Central memory CD8-positive, alpha-beta T cell (primary cell): ENCODE results near the gene SLC12A8.
"Not testable (repeated sequence)": the region's sequence is repeated elsewhere in the genome, so short reads cannot be mapped to it uniquely, and the experiment has no call there.

Experiments
- ATAC-seq: fragments of 150-1000 bp; cut with Tn5 transposase; replicated peaks from 2 replicates; pipeline ENCODE4 v1.10.0; 2022; ENCODE audit warnings: mild to moderate bottlenecking, moderate FRiP score, moderate number of reproducible peaks; ENCODE audit not compliant: poor library complexity, severe bottlenecking; ENCODE audit errors: extremely low read depth
- DNase-seq, 2 donors: peaks; one replicate each; pipeline ENCODE4 v3.0.0; 2021; ENCODE audit warnings: low spot score in 2 of 2
- H3K27ac Mint-ChIP-seq: one replicate; pipeline ENCODE4 v1.8.0; 2022; ENCODE audit warnings: low read depth, mild to moderate bottlenecking, moderate library complexity, mixed read lengths
- H3K27me3 Mint-ChIP-seq: one replicate; pipeline ENCODE4 v1.8.0; 2022; ENCODE audit warnings: mixed read lengths
- H3K36me3 Mint-ChIP-seq: one replicate; pipeline ENCODE4 v1.8.0; 2022; ENCODE audit warnings: mild to moderate bottlenecking, moderate library complexity, mixed read lengths; ENCODE audit not compliant: insufficient read depth
- H3K4me1 Mint-ChIP-seq: one replicate; pipeline ENCODE4 v1.8.0; 2022; ENCODE audit warnings: mixed read lengths
- H3K4me3 Mint-ChIP-seq: one replicate; pipeline ENCODE4 v1.8.0; 2022; ENCODE audit warnings: mild to moderate bottlenecking, moderate library complexity, mixed read lengths
- H3K9me3 Mint-ChIP-seq: one replicate; pipeline ENCODE4 v1.8.0; 2022; ENCODE audit warnings: mixed read lengths

The SLC12A8 gene

GRCh38 chr3:125103406-125103805, 109.1 kb downstream of the SLC12A8 start:
- Mint-ChIP-seq H3K9me3 (peaks cover 11% of the 10 kb centered on the region), H3K4me1 (no peaks in the 10 kb centered on the region), H3K36me3 (no peaks in the 10 kb centered on the region), H3K27ac (no peak overlapping the region), H3K27me3 (peaks cover 14% of the 10 kb centered on the region), H3K4me3 (no peak overlapping the region)
- ATAC-seq: no peak
- DNase-seq: no peak

- Mint-ChIP-seq H3K36me3 (no peaks in the 10 kb centered on the region), H3K9me3 (peaks cover 11% of the 10 kb centered on the region), H3K4me3 (no peak overlapping the region), H3K4me1 (no peaks in the 10 kb centered on the region), H3K27ac (no peak overlapping the region), H3K27me3 (peaks cover 14% of the 10 kb centered on the region)
- ATAC-seq: no peak
- no peak for DNase-seq
These were observed 110.1 kb downstream of the SLC12A8 start for GRCh38 chr3:125102470-125102869.

DNA sequence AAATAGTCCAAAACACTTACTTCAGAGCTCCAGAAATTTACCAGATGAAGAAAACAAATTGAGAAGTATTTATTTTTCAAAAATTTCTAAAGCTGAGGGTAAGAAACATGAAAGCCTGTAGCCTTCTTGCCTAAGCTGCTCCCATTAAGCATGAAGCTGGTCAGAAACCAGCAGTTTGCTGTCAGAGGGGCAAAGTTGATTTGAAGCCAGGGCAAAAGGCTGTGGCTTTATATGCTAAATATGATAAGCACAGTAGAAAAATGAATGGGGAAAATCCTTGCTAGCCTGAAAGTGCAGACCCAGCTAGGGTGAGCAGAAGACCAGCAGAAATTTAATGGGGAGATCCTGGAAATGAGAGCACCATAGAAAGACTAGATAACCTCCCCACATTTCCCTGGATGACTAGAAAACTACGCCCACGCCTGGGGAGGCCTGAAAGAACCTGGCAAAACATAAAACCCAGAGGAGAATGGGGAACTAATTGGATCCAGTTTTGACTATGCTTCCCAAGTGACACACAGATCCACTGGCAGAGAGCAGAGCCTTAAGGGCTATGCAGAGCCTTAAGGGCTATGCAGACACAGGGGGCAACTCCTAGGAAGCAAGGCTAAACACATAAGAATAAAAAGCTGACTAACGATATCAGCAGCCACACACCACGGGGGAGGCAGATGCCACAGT, 113.8 kb downstream of the SLC12A8 start:
- H3K9me3 Mint-ChIP-seq: peaks cover 6% of the 10 kb centered on the region
- H3K27ac Mint-ChIP-seq: no peak overlapping the region
- peaks cover 14% of the 10 kb centered on the region for H3K27me3 Mint-ChIP-seq
- H3K4me1 Mint-ChIP-seq: no peaks in the 10 kb centered on the region
- no peak for DNase-seq
- H3K4me3 Mint-ChIP-seq: no peak overlapping the region
- H3K36me3 Mint-ChIP-seq: no peaks in the 10 kb centered on the region
- no peak for ATAC-seq

DNA sequence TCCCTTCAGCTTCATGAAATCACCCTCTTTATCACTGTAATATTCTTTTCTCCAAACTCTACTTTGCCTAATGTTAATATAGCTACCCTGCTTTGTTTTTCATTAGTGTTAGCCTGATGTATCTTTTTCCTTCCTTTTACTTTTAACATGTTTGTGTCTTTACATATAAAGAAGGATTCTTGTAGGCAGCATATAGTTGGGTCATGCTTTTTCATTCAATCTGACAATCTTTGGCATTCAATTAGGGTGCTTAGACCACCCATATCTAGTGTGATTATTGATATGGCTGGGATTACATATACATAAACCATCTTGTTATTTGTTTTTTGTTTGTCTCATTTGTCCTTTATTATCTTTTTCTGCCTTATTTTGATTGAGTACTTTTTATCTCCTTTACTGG, 121.9 kb downstream of the SLC12A8 start:
- Mint-ChIP-seq H3K9me3 (no peaks in the 10 kb centered on the region), H3K27me3 (peaks cover 7% of the 10 kb centered on the region), H3K36me3 (no peaks in the 10 kb centered on the region), H3K4me3 (no peak overlapping the region), H3K4me1 (no peaks in the 10 kb centered on the region), H3K27ac (no peak overlapping the region)
- DNase-seq: no peak
- ATAC-seq: no peak

GRCh38 chr3:125087768-125088391, 124.7 kb downstream of the SLC12A8 start:
- Mint-ChIP-seq H3K9me3 (no peaks in the 10 kb centered on the region), H3K4me1 (no peaks in the 10 kb centered on the region), H3K27me3 (peaks cover 7% of the 10 kb centered on the region), H3K36me3 (no peaks in the 10 kb centered on the region), H3K27ac (no peak overlapping the region), H3K4me3 (no peak overlapping the region)
- no peak for ATAC-seq
- DNase-seq: no peak

DNA sequence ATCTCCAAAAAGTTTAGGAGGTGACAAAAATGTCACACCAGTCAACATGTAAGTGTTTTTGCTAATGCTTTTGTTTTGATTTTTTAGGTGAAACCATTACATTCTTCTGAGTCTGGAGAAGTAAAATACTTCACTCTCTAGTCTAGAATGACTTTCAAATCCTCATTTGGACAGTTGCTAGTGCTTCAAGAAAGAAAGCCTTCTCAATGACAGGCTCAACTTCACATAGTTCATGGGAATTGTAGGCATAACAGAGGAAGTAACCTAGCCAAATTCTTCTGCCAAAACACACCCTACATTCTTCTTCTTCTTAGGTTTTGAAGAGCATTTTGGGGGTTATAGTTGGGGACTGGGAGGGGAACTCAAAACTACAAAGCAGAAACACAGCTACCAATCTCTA, 127.4 kb downstream of the SLC12A8 start:
- Mint-ChIP-seq H3K27ac (no peak overlapping the region), H3K9me3 (no peaks in the 10 kb centered on the region), H3K4me3 (no peak overlapping the region), H3K4me1 (no peaks in the 10 kb centered on the region), H3K27me3 (no peaks in the 10 kb centered on the region), H3K36me3 (no peaks in the 10 kb centered on the region)
- ATAC-seq (no peak), DNase-seq (no peak)

DNA sequence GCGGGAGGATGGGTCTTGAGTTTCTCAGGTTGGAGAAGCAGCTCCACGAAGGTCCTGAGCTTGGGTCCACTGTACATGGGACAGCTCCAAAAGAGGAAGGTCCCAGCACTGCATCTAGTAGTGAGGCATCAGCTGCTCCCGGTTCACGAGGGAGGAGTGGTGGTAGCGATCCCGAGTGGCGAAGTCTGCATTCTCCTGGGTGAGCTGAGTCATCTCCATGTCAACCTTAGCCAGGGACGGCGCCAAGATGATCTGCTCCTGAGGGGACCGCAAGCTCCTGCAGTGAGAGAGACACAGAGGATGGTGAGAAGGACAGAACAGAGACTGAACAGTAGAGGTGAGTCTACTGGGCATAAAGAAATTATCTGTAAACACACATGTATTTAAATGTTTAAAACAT, 128.8 kb downstream of the SLC12A8 start:
- no peak for DNase-seq
- no peak overlapping the region for H3K4me3 Mint-ChIP-seq
- no peaks in the 10 kb centered on the region for H3K9me3 Mint-ChIP-seq
- no peaks in the 10 kb centered on the region for H3K36me3 Mint-ChIP-seq
- no peaks in the 10 kb centered on the region for H3K27me3 Mint-ChIP-seq
- no peak for ATAC-seq
- H3K27ac Mint-ChIP-seq: no peak overlapping the region
- no peaks in the 10 kb centered on the region for H3K4me1 Mint-ChIP-seq

- not testable (repeated sequence) for H3K27me3 Mint-ChIP-seq, H3K4me3 Mint-ChIP-seq, H3K36me3 Mint-ChIP-seq, H3K4me1 Mint-ChIP-seq, DNase-seq, H3K27ac Mint-ChIP-seq, ATAC-seq, H3K9me3 Mint-ChIP-seq
These were observed 130.2 kb downstream of the SLC12A8 start for GRCh38 chr3:125082339-125082738.

- ATAC-seq (no peak), DNase-seq (no peak)
- Mint-ChIP-seq H3K4me1 (peaks cover 5% of the 10 kb centered on the region), H3K27me3 (no peaks in the 10 kb centered on the region), H3K4me3 (no peak overlapping the region), H3K9me3 (no peaks in the 10 kb centered on the region), H3K27ac (no peak overlapping the region), H3K36me3 (no peaks in the 10 kb centered on the region)
These were observed 132.5 kb downstream of the SLC12A8 start for GRCh38 chr3:125080077-125080476.

GRCh38 chr3:125079675-125080045, 132.9 kb downstream of the SLC12A8 start:
- H3K9me3 Mint-ChIP-seq: no peaks in the 10 kb centered on the region
- ATAC-seq (no peak), DNase-seq (no peak)
- no peaks in the 10 kb centered on the region for H3K36me3 Mint-ChIP-seq
- peaks cover 5% of the 10 kb centered on the region for H3K4me1 Mint-ChIP-seq
- no peak overlapping the region for H3K27ac Mint-ChIP-seq
- H3K4me3 Mint-ChIP-seq: no peak overlapping the region
- H3K27me3 Mint-ChIP-seq: no peaks in the 10 kb centered on the region

DNA sequence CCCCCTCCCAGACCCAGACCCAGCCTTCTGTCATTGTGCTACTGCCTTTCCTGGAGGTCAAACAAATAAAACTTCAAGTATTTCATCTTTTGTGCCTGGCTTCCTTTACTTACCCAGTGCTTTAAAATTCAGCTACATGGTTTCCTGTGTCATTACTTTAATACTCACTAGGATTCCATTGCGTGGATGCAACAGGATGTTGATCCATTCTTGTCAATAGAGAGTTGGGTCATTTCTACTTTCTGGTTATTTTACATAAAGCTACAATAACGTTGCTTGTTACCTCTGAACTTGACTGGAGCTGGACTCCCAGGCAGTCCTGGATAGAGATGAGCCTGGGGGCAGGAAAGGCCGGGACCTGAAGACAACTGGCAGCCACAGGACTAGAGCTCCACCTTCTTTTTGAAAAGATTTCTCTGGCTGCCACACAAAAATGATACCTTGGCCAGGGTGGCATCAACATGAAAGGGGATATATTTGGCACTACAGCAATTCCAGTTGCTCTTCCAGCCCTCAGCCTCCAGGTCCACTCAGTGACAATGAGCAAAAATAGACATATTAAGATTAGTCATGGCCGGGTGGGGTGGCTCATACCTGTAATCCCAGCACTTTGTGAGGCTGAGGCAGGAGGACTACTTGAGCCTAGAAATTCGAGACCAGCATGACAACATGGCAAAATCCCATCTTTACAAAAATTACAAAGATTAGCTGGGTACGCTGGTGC, 133.4 kb downstream of the SLC12A8 start:
- H3K4me1 Mint-ChIP-seq: peaks cover 5% of the 10 kb centered on the region
- no peaks in the 10 kb centered on the region for H3K27me3 Mint-ChIP-seq
- no peak overlapping the region for H3K4me3 Mint-ChIP-seq
- DNase-seq (no peak), ATAC-seq (no peak)
- H3K36me3 Mint-ChIP-seq: no peaks in the 10 kb centered on the region
- H3K9me3 Mint-ChIP-seq: no peaks in the 10 kb centered on the region
- no peak overlapping the region for H3K27ac Mint-ChIP-seq

GRCh38 chr3:125077864-125078263, 134.7 kb downstream of the SLC12A8 start:
- H3K36me3 Mint-ChIP-seq: no peaks in the 10 kb centered on the region
- H3K27me3 Mint-ChIP-seq: no peaks in the 10 kb centered on the region
- H3K27ac Mint-ChIP-seq: no peak overlapping the region
- ATAC-seq (no peak), DNase-seq (no peak)
- peaks cover 5% of the 10 kb centered on the region for H3K4me1 Mint-ChIP-seq
- no peak overlapping the region for H3K4me3 Mint-ChIP-seq
- H3K9me3 Mint-ChIP-seq: no peaks in the 10 kb centered on the region

GRCh38 chr3:125076464-125076863, 136.1 kb downstream of the SLC12A8 start:
- Mint-ChIP-seq H3K27ac (peak overlapping the region; percentile 71), H3K4me1 (peaks cover 5% of the 10 kb centered on the region), H3K9me3 (no peaks in the 10 kb centered on the region), H3K4me3 (no peak overlapping the region), H3K36me3 (no peaks in the 10 kb centered on the region), H3K27me3 (no peaks in the 10 kb centered on the region)
- no peak for ATAC-seq
- DNase-seq: no peak
